ENCODE results near the gene CAPN1.

DNA sequence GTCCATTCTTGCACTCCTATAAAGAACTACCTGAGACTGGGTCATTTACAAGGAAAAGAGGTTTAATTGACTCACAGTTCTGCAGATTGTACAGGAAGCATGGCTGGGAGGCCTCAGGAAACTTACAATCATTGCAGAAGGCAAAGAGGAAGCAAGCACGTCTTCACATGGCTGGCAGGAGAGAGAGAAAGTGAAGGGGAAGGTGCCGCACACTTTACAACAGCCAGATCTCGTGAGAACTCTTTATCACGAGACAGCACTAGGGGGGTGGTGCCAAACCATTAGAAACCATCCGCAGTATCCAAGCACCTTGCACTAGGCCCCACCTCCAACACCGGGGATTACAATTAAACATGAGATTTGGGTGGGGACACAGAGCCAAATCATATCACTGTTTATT is 60.7 kb downstream of the CAPN1 start:
- no peak for TF ChIP-seq EGR1 (IDR thresholded peaks at IDR 0.05)
- TF ChIP-seq ZBTB7A (IDR thresholded peaks at IDR 0.05; ENCODE audit: low read depth), result no peak
- TF ChIP-seq NFIC (IDR thresholded peaks at IDR 0.05), result no peak
- TF ChIP-seq, protein P1, sequence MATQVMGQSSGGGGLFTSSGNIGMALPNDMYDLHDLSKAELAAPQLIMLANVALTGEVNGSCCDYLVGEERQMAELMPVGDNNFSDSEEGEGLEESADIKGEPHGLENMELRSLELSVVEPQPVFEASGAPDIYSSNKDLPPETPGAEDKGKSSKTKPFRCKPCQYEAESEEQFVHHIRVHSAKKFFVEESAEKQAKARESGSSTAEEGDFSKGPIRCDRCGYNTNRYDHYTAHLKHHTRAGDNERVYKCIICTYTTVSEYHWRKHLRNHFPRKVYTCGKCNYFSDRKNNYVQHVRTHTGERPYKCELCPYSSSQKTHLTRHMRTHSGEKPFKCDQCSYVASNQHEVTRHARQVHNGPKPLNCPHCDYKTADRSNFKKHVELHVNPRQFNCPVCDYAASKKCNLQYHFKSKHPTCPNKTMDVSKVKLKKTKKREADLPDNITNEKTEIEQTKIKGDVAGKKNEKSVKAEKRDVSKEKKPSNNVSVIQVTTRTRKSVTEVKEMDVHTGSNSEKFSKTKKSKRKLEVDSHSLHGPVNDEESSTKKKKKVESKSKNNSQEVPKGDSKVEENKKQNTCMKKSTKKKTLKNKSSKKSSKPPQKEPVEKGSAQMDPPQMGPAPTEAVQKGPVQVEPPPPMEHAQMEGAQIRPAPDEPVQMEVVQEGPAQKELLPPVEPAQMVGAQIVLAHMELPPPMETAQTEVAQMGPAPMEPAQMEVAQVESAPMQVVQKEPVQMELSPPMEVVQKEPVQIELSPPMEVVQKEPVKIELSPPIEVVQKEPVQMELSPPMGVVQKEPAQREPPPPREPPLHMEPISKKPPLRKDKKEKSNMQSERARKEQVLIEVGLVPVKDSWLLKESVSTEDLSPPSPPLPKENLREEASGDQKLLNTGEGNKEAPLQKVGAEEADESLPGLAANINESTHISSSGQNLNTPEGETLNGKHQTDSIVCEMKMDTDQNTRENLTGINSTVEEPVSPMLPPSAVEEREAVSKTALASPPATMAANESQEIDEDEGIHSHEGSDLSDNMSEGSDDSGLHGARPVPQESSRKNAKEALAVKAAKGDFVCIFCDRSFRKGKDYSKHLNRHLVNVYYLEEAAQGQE (IDR thresholded peaks at IDR 0.05; ENCODE audit: low read depth), result no peak
- TF ChIP-seq CREB1 (IDR thresholded peaks at IDR 0.05; ENCODE audit: low read depth), result no peak
- TF ChIP-seq TCF12 (IDR thresholded peaks at IDR 0.05; ENCODE audit: low read depth), result no peak

Data from Ishikawa (cell line).